ENCODE results near the gene LRRN2. TPM values are rescaled to one million over a fixed set of nuclear protein-coding genes. Genes with fewer than 3 reads are reported as not detected.

LRRN2 gene
- total RNA-seq, 2 donors from 2014 or later, result 11.4 to 16.2 TPM

GRCh38 chr1:204617256-204618147 lies 68.0 kb downstream of the LRRN2 start:
- Mint-ChIP-seq H3K27ac (no peak overlapping the region), H3K27me3 (ENCODE audit: insufficient read depth) (peaks cover 5% of the 10 kb centered on the region), H3K36me3 (ENCODE audit: low read depth) (no peaks in the 10 kb centered on the region), H3K4me3 (no peak overlapping the region), H3K9me3 (no peaks in the 10 kb centered on the region), H3K4me1 (no peaks in the 10 kb centered on the region)
- Histone ChIP-seq H3K27ac (ENCODE audit: low read depth, low read length) (no peak overlapping the region), H3K36me3 (ENCODE audit: control insufficient read depth, insufficient read depth, low read length) (no peaks in the 10 kb centered on the region), H3K9ac (ENCODE audit: extremely low read depth, low read length, poor library complexity, severe bottlenecking) (no peak overlapping the region), H3K4me3 (ENCODE audit: low read length) (no peak overlapping the region), H3K9me3 (ENCODE audit: control insufficient read depth, low read length) (no peaks in the 10 kb centered on the region), H3K4me1 (ENCODE audit: control insufficient read depth, insufficient read depth, low read length) (no peaks in the 10 kb centered on the region), H3K27me3 (ENCODE audit: control insufficient read depth, insufficient read depth, low read length, poor library complexity, severe bottlenecking) (no peaks in the 10 kb centered on the region)
- DNase-seq, result no peak
- TF ChIP-seq CTCF (conservative IDR thresholded peaks at IDR 0.05), result no peak
- WGBS, 2 experiments (ENCODE audit: insufficient coverage in 1 of 2, insufficient read length in 1 of 2), result 92% methylated on average over 9 to 13 of the region's 13 CpGs

- Histone ChIP-seq H3K4me1 (ENCODE audit: control insufficient read depth, insufficient read depth, low read length) (no peaks in the 10 kb centered on the region), H3K9me3 (ENCODE audit: control insufficient read depth, low read length) (no peaks in the 10 kb centered on the region), H3K9ac (ENCODE audit: extremely low read depth, low read length, poor library complexity, severe bottlenecking) (no peak overlapping the region), H3K4me3 (ENCODE audit: low read length) (no peak overlapping the region), H3K36me3 (ENCODE audit: control insufficient read depth, insufficient read depth, low read length) (no peaks in the 10 kb centered on the region), H3K27ac (ENCODE audit: low read depth, low read length) (no peak overlapping the region), H3K27me3 (ENCODE audit: control insufficient read depth, insufficient read depth, low read length, poor library complexity, severe bottlenecking) (no peaks in the 10 kb centered on the region)
- 80 to 88% methylated on average over 2 to 6 of the region's 6 CpGs for WGBS, 2 experiments (ENCODE audit: insufficient coverage in 1 of 2, insufficient read length in 1 of 2)
- Mint-ChIP-seq H3K4me1 (no peaks in the 10 kb centered on the region), H3K27me3 (ENCODE audit: insufficient read depth) (peaks cover 5% of the 10 kb centered on the region), H3K4me3 (no peak overlapping the region), H3K9me3 (no peaks in the 10 kb centered on the region), H3K36me3 (ENCODE audit: low read depth) (no peaks in the 10 kb centered on the region), H3K27ac (no peak overlapping the region)
- DNase-seq, result no peak
- TF ChIP-seq CTCF (conservative IDR thresholded peaks at IDR 0.05), result no peak
Measured at GRCh38 chr1:204616641-204617040, 68.9 kb downstream of the LRRN2 start.

GRCh38 chr1:204615881-204616280 lies 69.7 kb downstream of the LRRN2 start:
- H3K4me3 ChIP-seq (ENCODE audit: low read length), result no peak overlapping the region
- no peaks in the 10 kb centered on the region for H3K4me1 ChIP-seq (ENCODE audit: control insufficient read depth, insufficient read depth, low read length)
- peaks cover 5% of the 10 kb centered on the region for H3K27me3 Mint-ChIP-seq (ENCODE audit: insufficient read depth)
- no peak overlapping the region for H3K4me3 Mint-ChIP-seq
- H3K9ac ChIP-seq (ENCODE audit: extremely low read depth, low read length, poor library complexity, severe bottlenecking), result no peak overlapping the region
- no peaks in the 10 kb centered on the region for H3K9me3 ChIP-seq (ENCODE audit: control insufficient read depth, low read length)
- no peak for DNase-seq
- no peaks in the 10 kb centered on the region for H3K9me3 Mint-ChIP-seq
- no peak overlapping the region for H3K27ac ChIP-seq (ENCODE audit: low read depth, low read length)
- H3K36me3 Mint-ChIP-seq (ENCODE audit: low read depth), result no peaks in the 10 kb centered on the region
- no peaks in the 10 kb centered on the region for H3K27me3 ChIP-seq (ENCODE audit: control insufficient read depth, insufficient read depth, low read length, poor library complexity, severe bottlenecking)
- H3K4me1 Mint-ChIP-seq, result peaks cover 4% of the 10 kb centered on the region
- TF ChIP-seq CTCF (conservative IDR thresholded peaks at IDR 0.05), result no peak
- H3K36me3 ChIP-seq (ENCODE audit: control insufficient read depth, insufficient read depth, low read length), result no peaks in the 10 kb centered on the region
- no peak overlapping the region for H3K27ac Mint-ChIP-seq
- WGBS, 2 experiments (ENCODE audit: insufficient coverage in 1 of 2, insufficient read length in 1 of 2), result 86 to 92% methylated on average over 8 of the region's 8 CpGs
